PC-3 (cell line): Measurements from ENCODE around the gene UBE2D3. TPM values are rescaled to one million over a fixed set of nuclear protein-coding genes. Genes with fewer than 3 reads are reported as not detected.

Experiments used
- ATAC-seq: fragments of 200-7000 bp; cut with Tn5 transposase; 2 replicates; pipeline ENCODE4 v1.9.1; 2020; ENCODE audit warnings: mild to moderate bottlenecking, moderate library complexity
- BruUV-seq: library from RNA; stranded (reverse); fragments of 400-500 nt; replicated peaks from 2 replicates; lab custom pipeline; 2021; lab: Mats Ljungman, UMichigan
- CTCF ChIA-PET: fragments of 300-600 bp; sonication (Branson Sonifier 250); formaldehyde crosslinking; loops from one replicate; lab custom pipeline; 2022; ENCODE audit warnings: antibody characterized with exemption; lab: Charles Lee
- POLR2A ChIA-PET: fragments of 300-600 bp; sonication (Branson Sonifier 250); formaldehyde crosslinking; loops from one replicate; lab custom pipeline; 2022; ENCODE audit warnings: antibody characterized with exemption; ENCODE audit not compliant: unreplicated experiment; lab: Charles Lee
- DNase-seq: peaks from one replicate; pipeline ENCODE4 v3.0.0-alpha.2; 2015
- H2AFZ ChIP-seq: fragments of 300-600 bp; sonication (generic); 2 replicates; pipeline ENCODE4 v1.6.0; 2016; ENCODE audit warnings: antibody characterized with exemption, low read length
- H3F3A ChIP-seq: fragments of 300-600 bp; sonication (generic); one replicate; pipeline ENCODE4 v1.6.0; 2017; ENCODE audit warnings: antibody characterized with exemption, low read length, control low read depth, mild to moderate bottlenecking; ENCODE audit not compliant: unreplicated experiment
- H3K27ac ChIP-seq: fragments of 300-600 bp; sonication (generic); 2 replicates; pipeline ENCODE4 v1.5.1; 2016; ENCODE audit warnings: mild to moderate bottlenecking, low read length
- H3K27me3 ChIP-seq: fragments of 300-600 bp; sonication (generic); 2 replicates; pipeline ENCODE4 v1.6.1; 2016; ENCODE audit warnings: low read length, mixed read lengths
- H3K36me3 ChIP-seq: fragments of 300-600 bp; sonication (generic); 2 replicates; pipeline ENCODE4 v1.6.1; 2016; ENCODE audit warnings: low read depth, mixed run types, low read length, mixed read lengths
- H3K4me1 ChIP-seq: fragments of 300-600 bp; sonication (generic); 2 replicates; pipeline ENCODE4 v1.5.1; 2016; ENCODE audit warnings: low read length; ENCODE audit not compliant: insufficient read depth
- H3K4me2 ChIP-seq: fragments of 300-600 bp; sonication (generic); 2 replicates; pipeline ENCODE4 v1.6.0; 2016; ENCODE audit warnings: low read length
- H3K4me3 ChIP-seq: fragments of 300-600 bp; sonication (generic); 2 replicates; pipeline ENCODE4 v1.5.1; 2016; ENCODE audit warnings: mild to moderate bottlenecking, low read length, mixed read lengths
- H3K79me2 ChIP-seq: fragments of 300-600 bp; sonication (generic); 2 replicates; pipeline ENCODE4 v1.6.1; 2017; ENCODE audit warnings: low read length, mixed read lengths
- H3K9ac ChIP-seq: fragments of 300-600 bp; sonication (generic); 2 replicates; pipeline ENCODE4 v1.6.0; 2016; ENCODE audit warnings: mild to moderate bottlenecking, low read length
- H3K9me2 ChIP-seq: fragments of 300-600 bp; sonication (generic); replicated peaks from 2 replicates; pipeline ENCODE4 v1.6.1; 2016; ENCODE audit warnings: mixed run types, low read length, mixed read lengths
- H3K9me3 ChIP-seq: fragments of 300-600 bp; sonication (generic); 2 replicates; pipeline ENCODE4 v1.6.1; 2016; ENCODE audit warnings: low read length, mixed read lengths
- H4K20me1 ChIP-seq: fragments of 300-600 bp; sonication (generic); 2 replicates; pipeline ENCODE4 v1.6.1; 2016; ENCODE audit warnings: low read length, mixed read lengths
- EZH2 ChIP-seq: fragments of 300-600 bp; sonication (generic); IDR thresholded peaks from one replicate; pipeline ENCODE4 v1.6.1; 2017; ENCODE audit warnings: antibody characterized with exemption, mild to moderate bottlenecking, low read length; ENCODE audit not compliant: unreplicated experiment
- EZH2phosphoT487 ChIP-seq: fragments of 300-600 bp; sonication (generic); IDR thresholded peaks from 2 replicates; pipeline ENCODE4 v1.6.1; 2018; ENCODE audit warnings: mild to moderate bottlenecking, antibody characterized with exemption, low read length, borderline replicate concordance
- intact Hi-C: fragments of 100-400 bp; cut with micrococcal nuclease; formaldehyde crosslinking; loops from 2 replicates; pipeline ENCODE4 v1.9.0; 2023
- total RNA-seq: library from RNA; depleted of rRNA; stranded (reverse); fragments of >200 nt; gene quantifications from 2 replicates; pipeline ENCODE4 v1.2.3, GENCODE V29; 2014
- TF ChIP-seq, protein P1 (sequence below): fragments of 300-600 bp; sonication (generic); conservative IDR thresholded peaks from 2 replicates; pipeline ENCODE4 v1.5.1; 2017; ENCODE audit warnings: antibody characterized with exemption, low read depth, mild to moderate bottlenecking, low read length

The UBE2D3 gene
- total RNA-seq, 1 experiment from 2014 or later: 435 TPM

DNA sequence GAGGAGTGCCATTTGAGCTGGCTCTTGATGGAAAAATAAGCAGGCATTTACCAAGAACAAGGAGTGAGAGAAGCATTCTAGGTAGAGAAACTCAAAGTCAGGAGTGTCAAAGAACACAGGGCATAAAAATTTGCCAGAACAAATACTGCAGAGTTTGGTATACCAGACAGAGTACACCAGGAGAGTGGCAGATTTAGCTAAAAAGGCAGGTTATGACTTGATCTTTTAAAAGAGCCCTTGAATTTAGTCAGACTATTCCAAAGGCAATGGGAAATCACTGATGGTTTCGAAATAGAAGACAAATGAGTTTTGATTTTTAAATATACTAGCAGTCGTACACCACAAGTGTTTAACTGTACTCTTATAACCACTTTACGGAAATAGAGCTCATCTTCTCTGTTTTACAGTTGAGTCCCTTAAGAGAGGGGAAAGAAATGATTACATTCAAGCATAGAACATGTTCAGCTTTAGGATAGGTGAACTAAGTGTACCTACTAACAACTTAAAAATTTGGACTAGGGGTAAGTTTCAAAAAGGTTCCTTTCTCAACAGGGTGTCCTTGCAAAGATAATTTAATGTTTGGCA, 10.2 kb downstream of the UBE2D3 start:
- Histone ChIP-seq H3K4me1 (peaks cover 28% of the 10 kb centered on the region), H3K4me3 (no peak overlapping the region), H3K9me2 (no peaks in the 10 kb centered on the region), H3K4me2 (0 out of 2 replicates have a peak overlapping the region, but pooled peaks have one; percentile 58), H3K79me2 (peaks cover 100% of the 10 kb centered on the region), H3K9ac (no peak overlapping the region), H3F3A (peaks cover 4% of the 10 kb centered on the region), H3K27ac (no peak overlapping the region), H3K9me3 (no peaks in the 10 kb centered on the region), H3K36me3 (peaks cover 27% of the 10 kb centered on the region; the same call in 1 of the 2 replicates), H3K27me3 (no peaks in the 10 kb centered on the region), H2AFZ (no peak overlapping the region), H4K20me1 (peaks cover 81% of the 10 kb centered on the region)
- ATAC-seq (no peak), DNase-seq (no peak)
- POLR2A ChIA-PET: no interaction called here
- TF ChIP-seq, protein P1, sequence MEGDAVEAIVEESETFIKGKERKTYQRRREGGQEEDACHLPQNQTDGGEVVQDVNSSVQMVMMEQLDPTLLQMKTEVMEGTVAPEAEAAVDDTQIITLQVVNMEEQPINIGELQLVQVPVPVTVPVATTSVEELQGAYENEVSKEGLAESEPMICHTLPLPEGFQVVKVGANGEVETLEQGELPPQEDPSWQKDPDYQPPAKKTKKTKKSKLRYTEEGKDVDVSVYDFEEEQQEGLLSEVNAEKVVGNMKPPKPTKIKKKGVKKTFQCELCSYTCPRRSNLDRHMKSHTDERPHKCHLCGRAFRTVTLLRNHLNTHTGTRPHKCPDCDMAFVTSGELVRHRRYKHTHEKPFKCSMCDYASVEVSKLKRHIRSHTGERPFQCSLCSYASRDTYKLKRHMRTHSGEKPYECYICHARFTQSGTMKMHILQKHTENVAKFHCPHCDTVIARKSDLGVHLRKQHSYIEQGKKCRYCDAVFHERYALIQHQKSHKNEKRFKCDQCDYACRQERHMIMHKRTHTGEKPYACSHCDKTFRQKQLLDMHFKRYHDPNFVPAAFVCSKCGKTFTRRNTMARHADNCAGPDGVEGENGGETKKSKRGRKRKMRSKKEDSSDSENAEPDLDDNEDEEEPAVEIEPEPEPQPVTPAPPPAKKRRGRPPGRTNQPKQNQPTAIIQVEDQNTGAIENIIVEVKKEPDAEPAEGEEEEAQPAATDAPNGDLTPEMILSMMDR: no peak
- TF ChIP-seq EZH2phosphoT487 (no peak), EZH2 (no peak)
- intact Hi-C loops: no loop called here
- CTCF ChIA-PET: interaction anchor here (1.6 kb wide), 1 partner anchor 196 kb away, joined by 7 read pairs; no protein-coding TSS in a partner anchor
- BruUV-seq: no TSS peak

DNA sequence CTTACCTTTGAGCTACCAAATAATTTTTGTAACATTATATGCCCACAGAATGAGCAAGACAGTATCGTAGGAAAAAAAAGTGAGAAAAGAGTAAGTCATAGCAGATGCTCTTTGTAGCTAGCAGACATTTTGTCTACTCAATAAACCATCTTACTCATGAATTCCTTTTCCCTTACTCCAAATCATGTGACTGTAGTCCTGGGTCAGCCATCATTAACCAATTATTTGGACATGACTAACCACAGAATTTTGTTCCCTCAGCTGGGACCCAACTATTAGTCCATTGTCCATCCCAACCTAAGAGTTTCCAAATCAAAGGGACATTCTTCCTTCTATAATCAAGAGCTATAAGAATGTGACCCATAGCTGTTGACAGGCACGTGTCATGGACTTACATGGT, 11.4 kb downstream of the UBE2D3 start:
- H3K4me2 ChIP-seq: peak overlapping the region; percentile 58
- ChIA-PET POLR2A (interaction anchor here (0.6 to 1.2 kb wide), 2 partner anchors 11 to 286 kb away, joined by 4 to 11 read pairs; partner anchors contain the start of gene UBE2D3), CTCF (interaction anchor here (0.6 to 1.6 kb wide), 3 partner anchors 8 to 195 kb away, joined by 3 to 7 read pairs (median 3); no protein-coding TSS in a partner anchor)
- TF ChIP-seq EZH2 (no peak), EZH2phosphoT487 (no peak)
- TF ChIP-seq, protein P1: no peak
- H3K36me3 ChIP-seq: peaks cover 30% of the 10 kb centered on the region; the same call in 1 of the 2 replicates
- no peaks in the 10 kb centered on the region for H3K9me3 ChIP-seq
- peak; percentile 79 for DNase-seq
- H3K9ac ChIP-seq: no peak overlapping the region
- peak; percentile 76 for ATAC-seq
- no peak overlapping the region for H2AFZ ChIP-seq
- H3K4me1 ChIP-seq: peaks cover 25% of the 10 kb centered on the region
- no peaks in the 10 kb centered on the region for H3K27me3 ChIP-seq
- H3K79me2 ChIP-seq: peaks cover 100% of the 10 kb centered on the region
- peaks cover 4% of the 10 kb centered on the region for H3F3A ChIP-seq
- H4K20me1 ChIP-seq: peaks cover 81% of the 10 kb centered on the region
- peak overlapping the region; percentile 49 for H3K27ac ChIP-seq
- H3K4me3 ChIP-seq: no peak overlapping the region
- BruUV-seq: no TSS peak
- no peaks in the 10 kb centered on the region for H3K9me2 ChIP-seq
- intact Hi-C loops: no loop called here

DNA sequence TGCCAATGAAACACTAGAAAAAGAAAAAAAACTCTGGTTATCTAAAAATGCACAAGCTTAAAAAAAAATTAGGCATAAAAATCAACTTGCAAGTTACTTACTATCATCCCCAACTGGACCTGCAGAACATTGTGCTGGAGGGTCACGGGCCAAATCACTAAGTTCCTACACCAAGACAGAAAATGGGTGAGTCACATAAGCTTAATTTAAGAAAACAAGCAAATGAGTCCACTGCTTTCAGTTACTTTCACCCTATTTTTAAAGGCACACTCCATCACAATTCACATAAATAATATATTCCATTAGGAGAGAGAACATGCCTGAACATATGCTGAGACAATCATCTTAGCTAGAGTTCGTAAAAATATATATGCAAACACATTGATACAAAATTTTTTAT, 17.7 kb downstream of the UBE2D3 start:
- no peak overlapping the region for H3K4me3 ChIP-seq
- no TSS peak for BruUV-seq
- no peaks in the 10 kb centered on the region for H3K9me2 ChIP-seq
- no peak overlapping the region for H3K27ac ChIP-seq
- H3K9ac ChIP-seq: no peak overlapping the region
- H3K9me3 ChIP-seq: no peaks in the 10 kb centered on the region
- TF ChIP-seq, protein P1: no peak
- TF ChIP-seq EZH2phosphoT487: no peak
- no peak for TF ChIP-seq EZH2
- intact Hi-C loops: no loop called here
- peaks cover 51% of the 10 kb centered on the region for H4K20me1 ChIP-seq
- CTCF ChIA-PET: no interaction called here
- H3K27me3 ChIP-seq: no peaks in the 10 kb centered on the region
- no peak for ATAC-seq
- H3F3A ChIP-seq: no peaks in the 10 kb centered on the region
- POLR2A ChIA-PET: interaction anchor here (0.6 kb wide), 1 partner anchor 27 kb away, joined by 4 read pairs; no protein-coding TSS in a partner anchor
- H3K4me2 ChIP-seq: no peak overlapping the region
- H3K4me1 ChIP-seq: no peaks in the 10 kb centered on the region
- peaks cover 100% of the 10 kb centered on the region for H3K79me2 ChIP-seq
- peaks cover 62% of the 10 kb centered on the region; the same call in 1 of the 2 replicates for H3K36me3 ChIP-seq
- DNase-seq: no peak
- no peak overlapping the region for H2AFZ ChIP-seq
